Esophagus muscularis mucosa (tissue), 3 donors: ENCODE data around the gene AMOTL1.

ENCODE experiments used
- CTCF ChIP-seq, 3 experiments: fragments of 200-600 bp in 2 of 3; fragments of 450-650 bp in 1 of 3; sonication (generic) in 2 of 3; IDR thresholded peaks; one replicate each; pipeline ENCODE4 v1.5.1; 2017 to 2019; ENCODE audit warnings: antibody characterized with exemption in 3 of 3, mild to moderate bottlenecking in 2 of 3, moderate library complexity in 1 of 3
- POLR2A ChIP-seq: fragments of 450-650 bp; IDR thresholded peaks from one replicate; pipeline ENCODE4 v1.6.1; 2017; ENCODE audit warnings: antibody characterized with exemption, moderate library complexity, mild to moderate bottlenecking, low read depth
- POLR2AphosphoS5 ChIP-seq, 2 donors: sonication (generic); formaldehyde crosslinking; IDR thresholded peaks; one replicate each; pipeline ENCODE4 v1.6.1; 2017; ENCODE audit warnings: antibody characterized with exemption in 2 of 2

GRCh38 chr11:94793002-94793401 is 24.8 kb downstream of the AMOTL1 start:
- no peak for TF ChIP-seq CTCF (IDR thresholded peaks at IDR 0.05)
- no peak for TF ChIP-seq POLR2A
- TF ChIP-seq POLR2AphosphoS5 (IDR thresholded peaks at IDR 0.05): no peak
